Choroid plexus epithelial cell (primary cell): ENCODE results near the gene MUS81.

Experiments
- DNase-seq: peaks from one replicate; pipeline ENCODE4 v3.0.0-alpha.2; 2010; ENCODE audit warnings: low read depth
- H3K4me3 ChIP-seq: 2 replicates; pipeline ENCODE4 v1.5.1; 2011; ENCODE audit warnings: low read depth, mild to moderate bottlenecking, control low read depth, low read length, moderate library complexity
- TF ChIP-seq, protein P1 (sequence below): conservative IDR thresholded peaks from 2 replicates; pipeline ENCODE4 v1.5.1; 2011; ENCODE audit warnings: low read depth, mild to moderate bottlenecking, control low read depth, inconsistent platforms, low read length, moderate library complexity

Gene MUS81

DNA sequence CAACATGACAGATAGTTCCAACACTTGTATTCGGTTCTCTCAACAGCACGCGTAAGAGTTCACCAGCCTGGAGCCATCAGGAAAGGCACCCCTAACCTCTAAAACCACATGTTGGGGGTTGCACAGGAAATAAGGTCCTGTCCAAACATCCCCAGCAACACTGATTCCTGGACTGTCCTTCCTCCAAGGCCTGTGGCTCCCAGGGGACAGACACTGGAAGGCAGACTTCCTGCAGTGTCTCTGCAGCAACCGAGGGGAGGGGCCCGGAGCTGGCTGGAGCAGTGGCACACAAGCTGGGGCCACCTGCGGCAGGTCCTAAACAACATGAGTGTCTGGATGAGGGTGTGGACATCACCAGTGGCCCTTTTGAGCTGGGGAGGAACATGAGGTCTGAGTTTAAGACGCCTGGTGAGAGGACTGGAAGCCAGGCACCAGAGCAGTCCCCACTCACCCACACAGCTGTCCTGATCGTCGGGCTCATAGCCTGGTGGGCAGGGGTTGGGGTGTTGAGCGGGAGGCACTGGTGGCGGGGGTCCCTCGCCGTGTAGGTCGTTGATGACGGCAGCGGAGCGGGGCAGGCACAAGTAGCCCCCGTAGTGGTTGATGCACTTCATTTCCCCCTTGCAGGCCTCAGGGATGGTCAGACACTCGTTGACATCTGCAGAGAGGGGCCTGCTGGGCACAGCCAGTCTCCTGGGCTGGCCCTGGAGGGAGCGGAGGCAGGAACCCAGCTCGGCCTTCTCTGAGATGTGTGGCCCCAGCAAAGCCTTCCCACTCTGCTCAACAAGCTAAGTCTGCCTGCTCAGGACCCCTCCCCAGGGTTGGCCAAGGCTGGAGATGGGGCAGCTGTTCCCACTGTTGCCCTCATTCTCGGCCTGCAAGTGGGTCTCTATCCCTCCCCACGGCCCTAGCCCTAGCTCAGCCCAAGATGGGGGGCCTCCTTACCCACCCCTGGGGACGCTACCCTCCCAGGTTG, 10.8 kb downstream of the MUS81 start:
- peak overlapping the region; percentile 72 for H3K4me3 ChIP-seq
- TF ChIP-seq, protein P1, sequence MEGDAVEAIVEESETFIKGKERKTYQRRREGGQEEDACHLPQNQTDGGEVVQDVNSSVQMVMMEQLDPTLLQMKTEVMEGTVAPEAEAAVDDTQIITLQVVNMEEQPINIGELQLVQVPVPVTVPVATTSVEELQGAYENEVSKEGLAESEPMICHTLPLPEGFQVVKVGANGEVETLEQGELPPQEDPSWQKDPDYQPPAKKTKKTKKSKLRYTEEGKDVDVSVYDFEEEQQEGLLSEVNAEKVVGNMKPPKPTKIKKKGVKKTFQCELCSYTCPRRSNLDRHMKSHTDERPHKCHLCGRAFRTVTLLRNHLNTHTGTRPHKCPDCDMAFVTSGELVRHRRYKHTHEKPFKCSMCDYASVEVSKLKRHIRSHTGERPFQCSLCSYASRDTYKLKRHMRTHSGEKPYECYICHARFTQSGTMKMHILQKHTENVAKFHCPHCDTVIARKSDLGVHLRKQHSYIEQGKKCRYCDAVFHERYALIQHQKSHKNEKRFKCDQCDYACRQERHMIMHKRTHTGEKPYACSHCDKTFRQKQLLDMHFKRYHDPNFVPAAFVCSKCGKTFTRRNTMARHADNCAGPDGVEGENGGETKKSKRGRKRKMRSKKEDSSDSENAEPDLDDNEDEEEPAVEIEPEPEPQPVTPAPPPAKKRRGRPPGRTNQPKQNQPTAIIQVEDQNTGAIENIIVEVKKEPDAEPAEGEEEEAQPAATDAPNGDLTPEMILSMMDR = no peak
- no peak for DNase-seq

DNA sequence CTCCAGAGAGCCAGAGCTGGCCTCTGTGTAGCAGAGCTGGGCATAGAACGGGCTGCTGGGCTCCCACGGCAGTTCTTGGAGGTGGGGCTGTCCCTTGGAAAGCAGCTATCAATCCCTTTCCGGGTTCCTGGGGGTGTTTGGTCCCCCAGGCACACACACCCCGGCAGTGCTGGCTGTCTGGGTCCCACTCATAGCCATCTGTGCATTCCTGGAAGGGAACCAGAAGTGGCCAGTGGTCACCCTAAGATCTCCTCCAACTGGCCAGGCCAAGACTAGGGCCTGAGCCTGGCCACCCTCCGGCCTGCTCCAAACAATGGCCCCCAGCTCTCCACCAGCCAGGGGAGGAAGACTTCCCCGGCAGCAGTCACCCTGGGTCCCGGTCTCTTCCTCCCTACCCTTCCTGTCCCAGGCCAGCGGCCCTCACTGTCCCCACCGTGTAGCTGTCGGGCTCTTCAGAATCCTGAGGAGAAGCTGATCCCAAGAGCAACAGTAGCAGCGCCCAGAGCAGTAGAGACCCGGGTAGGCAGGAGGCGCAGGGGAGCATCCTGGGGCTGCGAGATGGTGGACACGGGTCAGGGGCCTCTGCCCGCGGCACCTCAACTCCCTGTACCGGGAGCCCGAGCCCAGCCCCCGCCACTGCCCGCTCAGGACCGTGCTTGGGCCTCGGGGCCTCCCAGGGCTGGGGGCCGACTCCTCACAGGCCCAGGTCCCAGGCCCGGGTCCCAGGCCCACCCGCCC, 11.7 kb downstream of the MUS81 start:
- TF ChIP-seq, protein P1 = peak; percentile 48
- DNase-seq = peak; percentile 50
- peak overlapping the region; percentile 72 for H3K4me3 ChIP-seq

DNA sequence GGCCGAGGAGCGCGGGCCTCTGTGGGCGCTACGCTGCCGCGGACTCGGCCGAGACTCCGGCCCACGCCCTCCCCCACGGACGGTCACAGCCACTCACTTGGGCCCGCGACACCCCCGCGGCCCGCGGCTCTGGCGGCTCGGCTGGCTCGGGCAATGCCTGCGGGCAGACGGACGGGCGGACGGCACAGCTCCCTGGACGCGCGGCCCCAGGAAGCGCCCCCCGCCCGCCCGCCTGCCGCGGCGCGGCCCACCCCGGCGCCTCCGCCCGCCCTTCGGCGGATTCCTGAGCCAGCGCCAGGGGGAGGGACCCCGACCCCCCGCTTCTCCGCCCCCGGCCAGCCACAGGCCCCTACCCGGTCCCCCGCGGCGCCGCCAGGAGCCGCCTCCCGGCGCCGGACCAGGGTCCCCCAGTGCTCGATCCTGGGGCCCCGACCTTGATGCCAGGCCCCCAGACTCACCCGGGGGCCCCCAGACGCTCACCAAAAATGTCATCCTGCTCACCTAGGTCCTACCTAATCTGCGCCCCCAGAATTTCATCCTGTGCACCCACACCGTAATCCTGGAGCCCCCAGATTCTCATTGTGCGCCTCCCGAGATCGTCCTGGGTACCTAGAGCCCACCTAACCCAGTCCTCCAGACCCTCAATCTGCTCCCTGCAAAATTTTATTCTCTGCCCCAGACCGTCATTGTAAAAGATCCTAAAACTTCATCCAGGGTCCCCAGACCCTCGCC, 12.5 kb downstream of the MUS81 start, which contains the start of gene EFEMP2:
EFEMP2 (minus strand) TSS at position 215 of the 732 bp plus-strand sequence. CDS start 446 bp downstream, outside the sequence.
- TF ChIP-seq, protein P1 = no peak
- DNase-seq = peak; percentile 55

DNA sequence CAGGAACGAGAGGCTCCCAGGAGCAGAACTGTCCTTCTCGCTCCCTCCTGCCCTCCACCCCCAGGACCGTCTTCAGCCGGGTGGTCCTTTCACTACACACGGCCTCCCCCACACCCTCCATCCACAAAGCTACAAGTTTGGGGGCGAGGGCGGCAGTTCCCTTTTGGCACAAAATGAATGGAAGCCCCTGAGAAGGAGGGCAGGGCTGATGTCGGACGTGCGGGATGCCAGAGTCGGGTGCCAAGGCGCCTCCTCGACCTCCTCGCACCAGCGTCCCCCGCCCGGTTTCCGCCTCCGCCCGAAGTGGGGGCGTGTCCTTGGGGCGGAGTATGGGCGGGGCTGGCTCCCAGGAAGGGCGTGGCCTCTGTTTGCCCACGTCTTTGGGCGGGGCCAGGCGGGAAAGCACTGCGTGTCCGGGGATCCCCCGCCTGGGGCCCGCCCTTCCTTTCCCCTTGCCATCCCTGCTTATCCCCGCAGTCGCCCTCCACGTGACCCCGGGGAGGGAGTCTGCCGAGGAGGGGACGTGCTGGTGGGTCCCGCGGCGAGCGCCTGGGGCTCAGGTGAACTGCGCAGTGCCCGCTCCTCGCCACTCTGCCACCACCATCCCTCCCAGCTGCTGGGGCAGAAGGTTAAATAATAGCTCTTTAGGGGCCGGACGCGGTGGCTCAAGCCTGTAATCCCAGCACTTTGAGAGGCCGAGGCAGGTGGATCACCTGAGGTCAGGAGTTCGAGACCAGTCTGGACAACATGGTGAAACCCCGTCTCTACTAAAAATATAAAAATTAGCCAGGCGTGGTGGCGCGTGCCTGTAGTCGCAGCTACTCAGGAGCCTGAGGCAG, 13.3 kb downstream of the MUS81 start:
- TF ChIP-seq, protein P1 = no peak
- H3K4me3 ChIP-seq = peak overlapping the region; percentile 72
- peak; percentile 94 for DNase-seq

More for the DNA sequence above, 12.5 kb downstream of the MUS81 start, which contains the start of gene EFEMP2:
- H3K4me3 ChIP-seq = peak within 1 kb of the TSS; percentile 72

DNA sequence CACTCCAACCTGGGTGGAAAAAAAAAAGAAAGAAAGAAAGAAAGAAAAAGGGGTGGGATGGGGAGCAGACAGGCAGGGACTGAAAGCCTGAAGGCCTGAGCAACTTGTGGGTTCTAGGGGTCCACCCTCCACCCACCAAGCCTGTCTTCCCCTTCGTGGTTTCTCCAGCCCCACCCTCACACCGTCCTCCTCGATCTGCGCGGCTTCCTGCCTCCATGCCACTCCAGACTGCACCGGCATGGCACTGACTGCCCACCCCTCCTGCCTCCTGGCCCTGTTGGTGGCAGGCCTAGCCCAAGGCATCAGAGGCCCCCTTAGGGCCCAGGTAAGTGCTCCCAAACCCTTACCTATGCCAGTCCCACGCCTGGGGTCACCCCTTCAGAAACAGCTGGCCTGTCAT, 19.4 kb downstream of the MUS81 start, which contains the start of gene CTSW:
CTSW (plus strand) TSS at position 221 of the 400 bp plus-strand sequence; CDS start at position 239, 18 bp downstream.
- no peak for DNase-seq
- TF ChIP-seq, protein P1 = no peak
- H3K4me3 ChIP-seq = no peak within 1 kb of the TSS
